ENCODE data around the gene SPATA25.

- no peak for TF ChIP-seq CTCF (conservative IDR thresholded peaks at IDR 0.05; ENCODE audit: low read depth, low read length)
- TF ChIP-seq EZH2 (IDR thresholded peaks at IDR 0.05; ENCODE audit: low read length, unreplicated experiment) = no peak
These were observed 27.5 kb downstream of the SPATA25 start for GRCh38 chr20:45859916-45860315.
